Measurements from ENCODE around the gene ZBTB20.

DNA sequence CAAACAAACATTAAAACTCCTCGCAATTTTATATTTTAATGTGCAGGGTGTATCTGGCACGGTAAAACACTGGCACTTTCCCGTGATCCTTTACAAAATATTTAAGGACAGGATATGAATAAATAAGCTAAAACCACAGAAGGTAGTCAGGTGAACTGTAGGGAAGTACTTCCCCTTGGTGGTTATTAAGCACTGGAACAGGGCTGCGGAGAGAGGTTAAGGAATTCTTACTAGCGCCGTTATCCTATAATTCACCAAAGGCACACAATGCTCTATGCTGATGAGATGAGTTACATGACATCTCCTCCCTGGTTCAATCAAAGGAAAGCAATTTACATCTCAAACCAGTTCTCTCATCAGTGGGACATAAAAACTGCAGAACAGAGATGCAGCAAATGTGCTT, 289.8 kb downstream of the ZBTB20 start:
- TF ChIP-seq, protein P1, sequence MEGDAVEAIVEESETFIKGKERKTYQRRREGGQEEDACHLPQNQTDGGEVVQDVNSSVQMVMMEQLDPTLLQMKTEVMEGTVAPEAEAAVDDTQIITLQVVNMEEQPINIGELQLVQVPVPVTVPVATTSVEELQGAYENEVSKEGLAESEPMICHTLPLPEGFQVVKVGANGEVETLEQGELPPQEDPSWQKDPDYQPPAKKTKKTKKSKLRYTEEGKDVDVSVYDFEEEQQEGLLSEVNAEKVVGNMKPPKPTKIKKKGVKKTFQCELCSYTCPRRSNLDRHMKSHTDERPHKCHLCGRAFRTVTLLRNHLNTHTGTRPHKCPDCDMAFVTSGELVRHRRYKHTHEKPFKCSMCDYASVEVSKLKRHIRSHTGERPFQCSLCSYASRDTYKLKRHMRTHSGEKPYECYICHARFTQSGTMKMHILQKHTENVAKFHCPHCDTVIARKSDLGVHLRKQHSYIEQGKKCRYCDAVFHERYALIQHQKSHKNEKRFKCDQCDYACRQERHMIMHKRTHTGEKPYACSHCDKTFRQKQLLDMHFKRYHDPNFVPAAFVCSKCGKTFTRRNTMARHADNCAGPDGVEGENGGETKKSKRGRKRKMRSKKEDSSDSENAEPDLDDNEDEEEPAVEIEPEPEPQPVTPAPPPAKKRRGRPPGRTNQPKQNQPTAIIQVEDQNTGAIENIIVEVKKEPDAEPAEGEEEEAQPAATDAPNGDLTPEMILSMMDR (IDR thresholded peaks at IDR 0.05 in 2 of 3, conservative IDR thresholded peaks at IDR 0.05 in 1 of 3; ENCODE audit: control insufficient read depth in 2 of 3, extremely low read depth in 1 of 3, insufficient read depth in 1 of 3, low read depth in 3 of 3, low read length in 3 of 3): no peak
- TF ChIP-seq POLR2A (IDR thresholded peaks at IDR 0.05; ENCODE audit: low read depth, low read length): no peak
- no peak for TF ChIP-seq RAD21 (IDR thresholded peaks at IDR 0.05; ENCODE audit: insufficient read depth, low read depth, low read length)
- TF ChIP-seq SIN3A (IDR thresholded peaks at IDR 0.05; ENCODE audit: low read depth, low read length): no peak
- no peak for TF ChIP-seq BHLHE40 (IDR thresholded peaks at IDR 0.05; ENCODE audit: borderline replicate concordance in 1 of 2, low read depth in 2 of 2, low read length in 1 of 2)
- no peak for TF ChIP-seq BACH1 (IDR thresholded peaks at IDR 0.05; ENCODE audit: borderline replicate concordance)
- TF ChIP-seq, protein P2, sequence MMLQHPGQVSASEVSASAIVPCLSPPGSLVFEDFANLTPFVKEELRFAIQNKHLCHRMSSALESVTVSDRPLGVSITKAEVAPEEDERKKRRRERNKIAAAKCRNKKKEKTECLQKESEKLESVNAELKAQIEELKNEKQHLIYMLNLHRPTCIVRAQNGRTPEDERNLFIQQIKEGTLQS (IDR thresholded peaks at IDR 0.05; ENCODE audit: borderline replicate concordance, extremely low read depth, low read depth, low read length): no peak
- no peak for TF ChIP-seq SUPT20H (IDR thresholded peaks at IDR 0.05; ENCODE audit: borderline replicate concordance, control insufficient read depth, low read depth, low read length)
- TF ChIP-seq EP300 (IDR thresholded peaks at IDR 0.05; ENCODE audit: borderline replicate concordance in 1 of 2, control insufficient read depth in 1 of 2, low read depth in 2 of 2, low read length in 2 of 2): no peak
- no peak for TF ChIP-seq TAF1 (IDR thresholded peaks at IDR 0.05; ENCODE audit: borderline replicate concordance, low read depth, low read length)
- TF ChIP-seq ZNF274 (IDR thresholded peaks at IDR 0.05; ENCODE audit: insufficient read depth, insufficient read length): no peak
- TF ChIP-seq IRF4 (IDR thresholded peaks at IDR 0.05; ENCODE audit: low read depth, low read length): no peak
- TF ChIP-seq EZH2 (IDR thresholded peaks at IDR 0.05; ENCODE audit: borderline replicate concordance, control insufficient read depth, low read depth, low read length): no peak
